SHP77 (cell line): ENCODE measurements around the gene OSBPL6.

Source experiments
- DNase-seq, 2 experiments: peaks; one replicate each; lab custom pipeline; 2025; lab: John Stamatoyannopoulos, UW

The OSBPL6 gene

GRCh38 chr2:178238750-178239149 lies 44.4 kb downstream of the OSBPL6 start:
- no peak for DNase-seq

- DNase-seq: peak; percentile 17 to 32
Measured at GRCh38 chr2:178241844-178242551, 47.7 kb downstream of the OSBPL6 start.

DNA sequence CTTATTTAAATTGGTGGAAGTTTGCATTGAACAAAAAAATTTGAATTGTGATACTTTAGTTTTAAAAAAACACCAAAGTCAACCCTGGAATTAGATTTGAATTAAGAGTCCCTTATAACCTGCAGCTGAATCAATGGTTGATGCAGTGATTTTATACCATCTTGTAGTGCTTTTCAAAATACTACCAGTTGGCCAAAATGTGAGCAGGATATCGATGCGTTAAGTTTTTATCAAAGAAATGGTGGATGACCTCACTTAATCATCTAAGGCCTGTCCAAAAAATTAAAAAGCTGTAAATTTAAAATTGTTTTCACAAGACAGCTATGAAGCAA lies 48.2 kb downstream of the OSBPL6 start:
- DNase-seq: no peak

- DNase-seq: no peak
Measured at GRCh38 chr2:178243961-178244360, 49.6 kb downstream of the OSBPL6 start.

- no peak for DNase-seq
Measured at GRCh38 chr2:178244777-178245176, 50.5 kb downstream of the OSBPL6 start.

GRCh38 chr2:178246696-178247095 lies 52.4 kb downstream of the OSBPL6 start:
- no peak for DNase-seq

DNA sequence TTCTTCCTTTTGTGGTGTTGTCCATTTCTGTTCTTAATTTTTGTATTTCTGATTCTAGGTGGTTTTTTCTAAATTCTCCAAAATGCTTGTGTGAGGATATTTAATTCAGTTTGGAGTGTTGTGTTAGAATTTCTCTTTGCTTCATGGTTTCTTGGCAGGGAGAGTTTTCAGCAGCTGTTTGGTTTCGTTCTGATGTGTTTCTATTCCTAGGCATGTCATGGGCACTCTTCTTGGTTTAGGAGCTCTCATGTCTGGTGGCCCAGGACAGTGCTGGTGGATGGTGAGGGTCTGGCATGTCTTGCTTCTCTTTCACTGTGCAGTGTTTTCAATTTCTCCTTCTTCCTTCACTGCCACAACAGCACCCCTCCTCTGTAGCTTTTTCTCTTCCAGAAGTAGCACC lies 52.9 kb downstream of the OSBPL6 start:
- DNase-seq: no peak

DNA sequence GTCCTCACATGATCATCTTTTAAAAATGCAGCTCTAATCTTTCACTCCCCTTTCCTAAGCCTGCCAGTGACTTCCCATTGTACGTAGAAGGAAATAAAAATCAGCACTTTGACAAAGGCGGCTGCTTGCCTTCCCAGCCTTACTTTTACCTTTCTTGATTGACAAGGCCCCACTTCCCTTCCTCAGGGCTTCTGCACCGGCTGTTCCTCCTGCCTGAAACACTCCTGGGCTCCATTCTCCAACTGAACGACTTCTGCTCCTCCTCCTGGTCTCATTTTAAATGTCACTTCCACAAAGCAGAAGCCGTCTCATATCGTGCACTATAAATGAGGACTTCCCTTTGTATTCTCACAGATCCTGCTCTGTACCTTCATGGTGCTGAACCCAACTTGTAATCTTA lies 56.1 kb downstream of the OSBPL6 start:
- DNase-seq: no peak

GRCh38 chr2:178251151-178251955 lies 57.0 kb downstream of the OSBPL6 start:
- DNase-seq: no peak

GRCh38 chr2:178256382-178257042 lies 62.2 kb downstream of the OSBPL6 start:
- no peak for DNase-seq

- no peak for DNase-seq
Measured at GRCh38 chr2:178257127-178257526, 62.8 kb downstream of the OSBPL6 start.

DNA sequence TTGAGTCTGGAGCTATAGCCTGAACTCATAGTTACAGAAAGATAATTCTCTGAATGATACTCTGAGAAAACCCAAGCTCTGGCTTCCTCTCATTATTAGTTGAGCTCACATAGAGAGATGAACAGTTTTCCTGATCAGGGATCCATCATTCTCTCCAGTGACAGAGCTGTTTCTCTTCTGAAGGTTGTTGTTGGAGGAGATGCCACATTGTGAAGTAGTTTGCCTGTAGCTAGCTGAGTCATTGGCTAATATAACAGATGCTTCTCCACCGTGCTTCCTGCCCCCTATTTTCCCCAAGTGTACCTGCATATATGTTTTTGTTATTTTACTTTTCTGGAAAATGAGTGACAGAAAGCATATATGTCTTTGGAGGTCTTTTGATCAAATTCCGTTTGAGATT lies 64.6 kb downstream of the OSBPL6 start:
- no peak for DNase-seq

- DNase-seq: no peak
Measured at GRCh38 chr2:178263159-178263860, 69.0 kb downstream of the OSBPL6 start.

GRCh38 chr2:178264211-178264610 lies 69.9 kb downstream of the OSBPL6 start:
- no peak for DNase-seq

DNA sequence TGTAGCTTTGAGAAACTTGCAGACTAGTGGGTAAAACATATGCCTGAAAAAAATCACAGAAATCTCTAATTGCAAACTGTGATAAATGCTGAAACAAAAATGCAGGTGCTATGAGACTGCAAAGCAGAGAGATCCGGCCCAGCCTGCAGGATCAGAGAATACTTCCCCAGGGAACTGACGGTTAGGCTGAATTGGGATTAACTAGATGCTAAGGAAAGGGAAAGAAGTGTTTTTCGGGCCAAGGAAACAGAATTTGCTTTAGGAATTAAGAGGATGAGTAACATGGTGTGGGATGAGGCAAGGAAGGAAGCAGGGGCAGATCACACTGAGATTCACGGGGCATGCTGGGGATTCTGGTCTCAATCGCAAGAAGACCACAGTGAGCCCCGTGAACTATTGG lies 71.5 kb downstream of the OSBPL6 start:
- DNase-seq: no peak

DNA sequence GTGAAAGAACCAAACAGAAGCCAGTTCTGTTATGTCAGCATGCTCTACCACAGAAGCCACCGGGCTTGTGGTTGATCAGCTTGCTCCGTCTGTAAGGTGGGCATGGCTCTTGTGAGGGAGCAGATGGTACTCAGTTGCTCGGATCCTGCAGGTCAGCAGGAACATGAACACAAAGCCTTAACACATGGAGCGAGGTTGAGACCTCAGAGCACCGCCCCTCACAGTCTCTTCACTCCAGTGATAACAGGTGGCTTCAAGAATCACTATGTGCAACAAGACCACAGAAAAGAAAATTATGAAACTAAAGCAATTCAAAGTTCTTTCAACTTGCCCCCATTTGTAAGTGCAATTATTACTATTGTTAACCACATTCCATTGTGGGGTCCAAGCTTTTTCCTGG lies 72.1 kb downstream of the OSBPL6 start:
- DNase-seq: no peak

DNA sequence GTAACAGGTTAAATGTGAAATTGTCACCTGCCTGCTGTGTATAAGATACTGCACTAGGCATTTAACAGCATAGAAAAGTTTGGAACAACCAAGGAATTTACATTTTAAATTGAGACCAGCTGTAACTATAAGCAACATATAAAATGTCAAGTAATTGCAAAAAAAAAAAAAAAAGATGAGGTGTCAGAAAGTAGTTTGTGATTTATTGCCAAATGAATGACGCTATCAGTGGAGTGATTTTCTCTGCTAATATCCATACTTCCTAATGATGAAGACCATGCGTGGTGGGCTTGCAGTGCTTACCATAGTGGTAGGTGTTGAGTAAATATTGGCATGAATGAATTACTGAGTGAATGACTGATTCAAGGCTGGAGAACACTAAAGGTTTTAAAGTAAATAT lies 73.3 kb downstream of the OSBPL6 start:
- DNase-seq: no peak

DNA sequence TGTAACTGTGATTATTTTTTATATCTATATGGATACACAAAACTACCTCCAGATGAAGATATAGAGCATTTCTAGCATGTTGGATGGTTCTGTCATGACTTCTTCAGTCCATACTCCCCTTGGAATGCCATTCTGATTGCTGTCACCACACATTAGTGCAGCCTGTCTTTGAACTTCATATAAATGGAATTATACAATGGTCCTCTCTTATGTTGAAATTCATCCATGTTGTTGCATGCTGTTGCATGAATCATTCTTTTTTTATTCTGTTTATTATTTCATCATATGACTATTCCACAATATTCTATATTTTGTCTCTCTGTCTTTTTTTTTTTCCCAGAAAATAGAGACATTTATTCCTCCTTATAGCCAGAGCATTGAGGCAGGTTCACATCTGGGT lies 74.1 kb downstream of the OSBPL6 start:
- no peak for DNase-seq

DNA sequence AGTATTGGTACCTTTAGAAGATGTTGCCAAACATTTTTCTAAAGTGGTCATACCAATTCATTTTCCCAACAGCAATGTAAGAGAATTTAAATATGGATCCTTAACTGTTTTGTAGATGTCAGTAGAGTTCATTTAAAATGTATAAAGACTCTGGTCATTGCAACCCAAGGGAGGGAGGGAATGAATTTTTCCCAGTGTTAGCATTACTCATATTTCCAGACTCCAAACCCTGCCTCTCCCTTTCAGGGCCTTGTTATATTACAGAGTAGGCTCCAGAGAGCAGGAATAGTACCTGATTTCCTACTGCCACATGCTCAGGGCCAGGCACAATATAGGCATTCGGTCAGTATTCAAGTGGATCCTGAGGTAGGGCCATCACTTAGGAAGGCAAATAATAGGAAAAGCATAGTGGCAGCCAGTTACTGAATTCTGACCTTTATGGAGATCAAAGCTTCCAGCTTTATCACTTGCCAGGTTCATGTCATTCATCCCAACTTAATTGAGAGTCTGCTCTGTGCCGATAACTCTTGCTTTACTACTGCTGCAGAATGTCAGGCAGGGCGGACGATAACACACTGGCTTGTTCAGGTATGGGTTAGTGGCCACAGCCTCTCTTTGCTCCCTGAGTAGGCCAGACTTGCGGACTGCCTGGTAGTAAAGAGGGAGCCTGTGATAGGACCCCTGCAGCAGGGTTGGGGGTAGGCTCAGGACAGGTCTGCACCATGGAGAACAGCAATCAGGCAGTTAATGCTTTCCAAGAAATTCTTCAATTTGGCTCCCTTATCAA lies 75.3 kb downstream of the OSBPL6 start:
- DNase-seq: no peak

- DNase-seq: no peak
Measured at GRCh38 chr2:178270338-178270737, 76.0 kb downstream of the OSBPL6 start.

DNA sequence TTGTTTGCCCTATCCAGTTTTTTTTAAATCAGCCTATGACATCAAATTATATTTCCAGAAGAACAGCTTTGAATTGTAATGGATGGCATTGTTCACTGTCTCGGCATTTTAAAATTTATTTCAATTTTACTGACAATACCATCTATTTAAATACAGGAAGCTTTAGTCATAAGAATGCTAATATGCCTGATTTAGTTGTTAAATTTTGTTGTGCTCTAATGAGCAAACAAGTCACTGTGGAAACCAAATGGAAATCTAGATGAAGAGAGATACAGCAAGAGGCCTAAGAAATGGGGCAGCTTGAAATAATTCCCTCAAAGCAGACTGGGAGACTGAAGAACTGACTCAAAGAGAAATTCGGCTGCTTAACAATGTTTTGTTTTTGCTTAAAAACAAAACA lies 76.8 kb downstream of the OSBPL6 start:
- DNase-seq: no peak
